Type B pancreatic cell (in vitro differentiated cells): Measurements from ENCODE around the gene CLTCL1. TPM values are rescaled to one million over a fixed set of nuclear protein-coding genes. Genes with fewer than 3 reads are reported as not detected.
A peak's percentile ranks its signal among the peaks of the same experiment; 100 is the strongest.

Experiments
- DNase-seq: peaks from one replicate; pipeline ENCODE4 v3.0.0; 2021; ENCODE audit warnings: mixed read lengths; ENCODE audit not compliant: unreplicated experiment; ENCODE audit errors: extremely low spot score
- H3K27ac Mint-ChIP-seq: 2 replicates; pipeline ENCODE4 v1.8.0; 2021; ENCODE audit warnings: mild to moderate bottlenecking, mixed read lengths
- H3K27me3 Mint-ChIP-seq: 2 replicates; pipeline ENCODE4 v1.8.0; 2021; ENCODE audit warnings: mixed read lengths
- H3K36me3 Mint-ChIP-seq: 2 replicates; pipeline ENCODE4 v1.8.0; 2021; ENCODE audit warnings: mixed read lengths
- H3K4me1 Mint-ChIP-seq: one replicate; pipeline ENCODE4 v1.8.0; 2021; ENCODE audit warnings: mixed read lengths; ENCODE audit not compliant: unreplicated experiment
- H3K4me3 Mint-ChIP-seq: 2 replicates; pipeline ENCODE4 v1.8.0; 2021; ENCODE audit warnings: mild to moderate bottlenecking, mixed read lengths
- H3K9me3 Mint-ChIP-seq: 2 replicates; pipeline ENCODE4 v1.8.0; 2021; ENCODE audit warnings: mixed read lengths
- total RNA-seq: library from RNA; stranded (reverse); gene quantifications from 2 replicates; pipeline ENCODE4 v1.2.1, GENCODE V29; 2021; ENCODE audit warnings: low replicate concordance
- TF ChIP-seq, protein P1 (sequence below): fragments of 200-600 bp; sonication (generic); conservative IDR thresholded peaks from 2 replicates; pipeline ENCODE4 v1.5.0; 2021; ENCODE audit warnings: antibody characterized with exemption, mild to moderate bottlenecking

The CLTCL1 gene
- total RNA-seq, 1 donor from 2014 or later: 11.6 TPM

DNA sequence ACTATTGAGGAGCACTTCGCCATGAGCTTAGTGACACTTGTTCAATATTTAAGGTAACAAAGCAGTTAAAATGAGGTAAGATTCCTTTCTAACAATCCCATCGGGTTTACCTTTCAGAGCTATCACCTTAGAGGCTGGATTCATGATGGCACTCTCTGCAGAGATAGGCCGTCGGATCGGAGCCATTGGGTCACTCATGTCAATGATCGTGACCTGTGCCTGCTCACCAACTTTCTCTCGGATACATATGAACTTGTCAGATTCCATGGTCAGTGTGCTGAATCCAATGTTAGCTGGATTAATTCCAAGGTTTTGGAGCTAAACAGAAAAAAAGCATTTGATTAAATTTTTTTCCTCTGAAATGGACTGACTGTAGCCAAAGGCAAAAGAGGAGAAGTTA is 16.0 kb downstream of the CLTCL1 start:
- H3K4me3 Mint-ChIP-seq: no peak overlapping the region
- TF ChIP-seq, protein P1, sequence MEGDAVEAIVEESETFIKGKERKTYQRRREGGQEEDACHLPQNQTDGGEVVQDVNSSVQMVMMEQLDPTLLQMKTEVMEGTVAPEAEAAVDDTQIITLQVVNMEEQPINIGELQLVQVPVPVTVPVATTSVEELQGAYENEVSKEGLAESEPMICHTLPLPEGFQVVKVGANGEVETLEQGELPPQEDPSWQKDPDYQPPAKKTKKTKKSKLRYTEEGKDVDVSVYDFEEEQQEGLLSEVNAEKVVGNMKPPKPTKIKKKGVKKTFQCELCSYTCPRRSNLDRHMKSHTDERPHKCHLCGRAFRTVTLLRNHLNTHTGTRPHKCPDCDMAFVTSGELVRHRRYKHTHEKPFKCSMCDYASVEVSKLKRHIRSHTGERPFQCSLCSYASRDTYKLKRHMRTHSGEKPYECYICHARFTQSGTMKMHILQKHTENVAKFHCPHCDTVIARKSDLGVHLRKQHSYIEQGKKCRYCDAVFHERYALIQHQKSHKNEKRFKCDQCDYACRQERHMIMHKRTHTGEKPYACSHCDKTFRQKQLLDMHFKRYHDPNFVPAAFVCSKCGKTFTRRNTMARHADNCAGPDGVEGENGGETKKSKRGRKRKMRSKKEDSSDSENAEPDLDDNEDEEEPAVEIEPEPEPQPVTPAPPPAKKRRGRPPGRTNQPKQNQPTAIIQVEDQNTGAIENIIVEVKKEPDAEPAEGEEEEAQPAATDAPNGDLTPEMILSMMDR: no peak
- DNase-seq: peak; percentile 20
- no peak overlapping the region for H3K27ac Mint-ChIP-seq
- peaks cover 4% of the 10 kb centered on the region for H3K36me3 Mint-ChIP-seq
- H3K9me3 Mint-ChIP-seq: no peaks in the 10 kb centered on the region
- H3K27me3 Mint-ChIP-seq: no peaks in the 10 kb centered on the region
- H3K4me1 Mint-ChIP-seq: peaks cover 7% of the 10 kb centered on the region

DNA sequence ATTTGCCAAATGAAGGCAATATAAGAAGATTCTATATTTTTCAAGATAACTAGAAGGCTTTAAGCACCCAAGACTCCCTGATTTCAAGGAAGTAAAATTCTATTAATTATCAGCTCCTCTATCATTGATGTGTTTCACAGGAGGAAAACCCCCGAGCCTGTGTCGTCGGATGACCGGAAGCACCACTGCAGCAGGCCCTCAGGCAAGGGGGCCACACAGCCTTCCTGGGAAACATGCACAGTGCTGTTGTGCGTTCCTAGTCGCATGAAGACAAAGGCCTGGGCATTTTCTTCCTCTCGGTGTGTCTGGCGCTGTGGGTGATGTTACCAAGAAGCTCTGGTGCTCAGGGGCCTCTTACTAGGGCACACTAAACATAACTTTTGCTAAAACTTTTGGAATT is 16.4 kb downstream of the CLTCL1 start:
- Mint-ChIP-seq H3K4me1 (peaks cover 7% of the 10 kb centered on the region), H3K27ac (no peak overlapping the region), H3K36me3 (peaks cover 6% of the 10 kb centered on the region), H3K9me3 (no peaks in the 10 kb centered on the region), H3K27me3 (no peaks in the 10 kb centered on the region), H3K4me3 (no peak overlapping the region)
- TF ChIP-seq, protein P1: no peak
- peak; percentile 37 for DNase-seq

DNA sequence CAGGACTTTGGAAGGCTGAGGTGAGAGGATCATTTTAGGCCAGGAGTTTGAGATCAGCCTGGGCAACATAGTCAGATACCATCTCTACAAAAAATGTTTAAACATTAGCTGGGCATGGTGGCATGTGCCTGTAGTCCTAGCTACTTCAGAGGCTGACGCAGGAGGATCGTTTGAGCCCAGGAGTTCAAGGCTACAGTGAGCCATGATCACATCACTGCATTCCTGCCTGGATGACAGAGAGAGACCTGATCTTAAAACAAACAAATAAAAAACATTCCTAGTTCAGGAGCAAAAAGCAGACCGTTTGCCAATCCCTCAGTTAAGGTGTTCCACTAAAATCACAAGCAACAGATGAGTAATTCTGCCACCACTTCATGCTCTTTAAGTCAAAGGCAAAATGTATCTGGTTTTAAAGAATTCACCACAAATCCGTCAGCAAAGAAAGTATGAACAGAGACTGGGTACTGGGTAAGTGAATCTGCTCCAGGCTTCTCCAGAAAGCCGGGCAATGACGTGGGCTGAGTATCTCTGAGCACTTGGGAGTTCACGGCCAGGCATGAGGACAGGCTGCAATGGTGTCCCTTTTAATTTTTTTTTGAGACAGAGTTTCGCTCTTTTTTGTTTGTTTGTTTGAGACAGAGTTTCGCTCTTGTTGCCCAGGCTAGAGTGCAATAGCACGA is 19.5 kb downstream of the CLTCL1 start:
- Mint-ChIP-seq H3K36me3 (peaks cover 12% of the 10 kb centered on the region), H3K4me3 (no peak overlapping the region), H3K27me3 (no peaks in the 10 kb centered on the region), H3K4me1 (peaks cover 7% of the 10 kb centered on the region), H3K9me3 (no peaks in the 10 kb centered on the region), H3K27ac (no peak overlapping the region)
- peak; percentile 18 for DNase-seq
- TF ChIP-seq, protein P1: no peak

DNA sequence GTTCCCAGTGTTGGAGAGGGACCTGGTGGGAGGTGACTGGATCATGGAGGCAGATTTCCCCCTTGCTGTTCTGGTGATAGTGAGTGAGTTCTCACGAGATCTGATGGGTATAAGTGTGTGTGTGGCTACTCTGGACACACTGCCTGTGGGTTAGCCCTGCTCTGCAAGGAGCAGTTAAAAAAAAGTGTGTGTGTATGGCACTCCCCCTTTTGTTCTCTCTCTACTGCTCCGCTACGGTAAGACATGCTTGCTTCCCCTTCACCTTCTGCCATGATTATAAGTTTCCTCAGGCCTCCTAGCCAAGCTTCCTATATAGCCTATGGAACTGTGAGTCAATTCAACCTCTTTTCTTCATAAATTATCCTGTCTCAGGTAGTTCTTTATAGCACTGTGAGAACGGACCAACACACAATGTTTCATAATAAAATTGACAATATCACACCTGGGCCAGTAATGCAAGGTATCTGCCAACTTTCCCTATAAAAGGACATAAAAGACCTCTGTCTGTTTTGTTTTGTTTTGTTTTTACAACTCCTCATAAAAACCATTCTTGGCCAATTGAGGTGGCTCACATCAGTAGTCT is 20.2 kb downstream of the CLTCL1 start:
- Mint-ChIP-seq H3K36me3 (peaks cover 16% of the 10 kb centered on the region), H3K27ac (no peak overlapping the region), H3K4me1 (peaks cover 7% of the 10 kb centered on the region)

DNA sequence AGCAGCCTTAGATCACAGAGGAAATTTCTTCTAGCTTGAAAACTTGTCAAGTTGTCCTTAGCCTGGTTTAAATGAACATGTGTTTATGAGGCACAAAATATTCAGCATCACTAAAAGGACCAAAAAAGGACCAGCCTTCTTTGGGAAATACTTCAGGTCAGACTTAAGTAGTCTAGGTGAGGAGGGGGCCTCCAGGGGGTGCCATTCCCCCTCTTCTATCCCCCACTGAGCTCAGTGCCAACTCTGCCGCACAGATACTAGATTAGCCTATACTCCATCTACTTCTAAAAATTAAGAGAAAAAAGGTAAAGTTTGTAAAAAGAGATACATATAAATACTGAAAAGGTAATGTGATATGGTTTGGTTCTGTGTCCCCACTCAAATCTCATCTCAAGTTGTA is 20.6 kb downstream of the CLTCL1 start:
- H3K4me1 Mint-ChIP-seq: peaks cover 2% of the 10 kb centered on the region
- no peak overlapping the region for H3K27ac Mint-ChIP-seq
- H3K36me3 Mint-ChIP-seq: peaks cover 21% of the 10 kb centered on the region
- peaks cover 10% of the 10 kb centered on the region for H3K9me3 Mint-ChIP-seq
- H3K4me3 Mint-ChIP-seq: no peak overlapping the region
- peak; percentile 8 for DNase-seq
- TF ChIP-seq, protein P1: no peak
- no peaks in the 10 kb centered on the region for H3K27me3 Mint-ChIP-seq

More for the DNA sequence above, 20.2 kb downstream of the CLTCL1 start:
- Mint-ChIP-seq H3K4me3 (no peak overlapping the region), H3K27me3 (no peaks in the 10 kb centered on the region), H3K9me3 (peaks cover 5% of the 10 kb centered on the region)
- TF ChIP-seq, protein P1: no peak
- DNase-seq: peak; percentile 3
